Measurements from ENCODE around the gene CARD14.

- TF ChIP-seq CTCF (IDR thresholded peaks at IDR 0.05) (no peak), EP300 (IDR thresholded peaks at IDR 0.05; ENCODE audit: low read depth) (no peak), POLR2A (IDR thresholded peaks at IDR 0.05) (no peak)
These were observed 26.9 kb upstream of the CARD14 start for GRCh38 chr17:80142929-80143328.
